Suprapubic skin (tissue), 3 donors: ENCODE measurements around the gene CRAT.

Experiments
- CTCF ChIP-seq, 2 donors: fragments of 200-600 bp in 1 of 2; fragments of 450-650 bp in 1 of 2; sonication (generic) in 1 of 2; IDR thresholded peaks; one replicate each; pipeline ENCODE4 v1.5.1; 2016 to 2019; ENCODE audit warnings: antibody characterized with exemption in 2 of 2, mild to moderate bottlenecking in 1 of 2, moderate library complexity in 1 of 2
- POLR2AphosphoS5 ChIP-seq, 3 donors: sonication (generic); formaldehyde crosslinking; IDR thresholded peaks; one replicate each; pipeline ENCODE4 v1.6.1; 2017; ENCODE audit warnings: antibody characterized with exemption in 3 of 3

- no peak for TF ChIP-seq CTCF (IDR thresholded peaks at IDR 0.05)
- TF ChIP-seq POLR2AphosphoS5 (IDR thresholded peaks at IDR 0.05) = no peak
These were observed 26.5 kb downstream of the CRAT start for GRCh38 chr9:129084087-129084486.
